Kidney capillary endothelial cell (primary cell): ENCODE data around the gene STK25.

Experiments
- DNase-seq: peaks from one replicate; pipeline ENCODE4 v3.0.0-alpha.2; 2018; ENCODE audit warnings: low spot score

STK25 gene

GRCh38 chr2:241508240-241509154 is at the start of gene STK25:
Gene STK25, minus strand, starts transcription at chr2:241508584. Its CDS starts 549 bp downstream, at chr2:241508035.
- peak; percentile 95 for DNase-seq

DNA sequence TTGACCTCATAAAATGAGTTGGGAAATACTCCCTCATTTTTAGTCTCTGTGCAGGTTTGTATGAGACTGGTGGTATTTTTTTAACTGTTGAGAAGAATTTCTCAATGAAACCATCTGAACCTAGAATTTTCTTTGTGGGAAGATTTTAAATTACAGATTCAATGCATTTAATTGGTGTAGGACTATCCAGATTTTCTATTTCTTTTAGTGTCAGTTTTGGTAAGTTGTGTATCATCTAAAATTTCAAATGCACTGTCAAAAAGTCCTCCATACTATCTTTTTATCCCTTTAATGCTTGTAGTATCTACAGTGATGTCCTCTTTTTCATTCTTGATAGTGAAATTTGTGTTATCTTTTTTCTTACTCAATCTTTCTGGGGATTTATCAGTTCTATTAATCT is 48.4 kb upstream of the STK25 start:
- DNase-seq, result no peak

DNA sequence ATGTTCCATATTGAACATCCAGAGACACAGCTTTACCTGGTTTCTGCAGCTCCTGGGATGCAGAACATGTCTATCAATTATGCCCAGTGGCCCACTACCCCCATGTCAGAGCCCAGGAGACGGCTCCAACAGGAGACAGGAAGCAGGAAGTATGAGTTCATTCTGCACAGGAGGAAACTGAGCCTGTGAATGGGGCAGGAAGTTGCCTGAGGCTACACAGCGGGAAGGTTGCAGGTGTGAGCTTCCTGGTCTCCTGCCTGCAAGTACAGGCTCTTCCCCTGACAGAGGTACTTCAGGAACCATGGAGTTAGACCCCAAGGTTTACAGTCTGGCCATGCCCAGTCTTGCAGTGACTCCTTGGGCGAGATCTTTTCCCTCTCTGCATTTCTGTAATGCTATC is 47.3 kb upstream of the STK25 start:
- peak; percentile 46 for DNase-seq

DNA sequence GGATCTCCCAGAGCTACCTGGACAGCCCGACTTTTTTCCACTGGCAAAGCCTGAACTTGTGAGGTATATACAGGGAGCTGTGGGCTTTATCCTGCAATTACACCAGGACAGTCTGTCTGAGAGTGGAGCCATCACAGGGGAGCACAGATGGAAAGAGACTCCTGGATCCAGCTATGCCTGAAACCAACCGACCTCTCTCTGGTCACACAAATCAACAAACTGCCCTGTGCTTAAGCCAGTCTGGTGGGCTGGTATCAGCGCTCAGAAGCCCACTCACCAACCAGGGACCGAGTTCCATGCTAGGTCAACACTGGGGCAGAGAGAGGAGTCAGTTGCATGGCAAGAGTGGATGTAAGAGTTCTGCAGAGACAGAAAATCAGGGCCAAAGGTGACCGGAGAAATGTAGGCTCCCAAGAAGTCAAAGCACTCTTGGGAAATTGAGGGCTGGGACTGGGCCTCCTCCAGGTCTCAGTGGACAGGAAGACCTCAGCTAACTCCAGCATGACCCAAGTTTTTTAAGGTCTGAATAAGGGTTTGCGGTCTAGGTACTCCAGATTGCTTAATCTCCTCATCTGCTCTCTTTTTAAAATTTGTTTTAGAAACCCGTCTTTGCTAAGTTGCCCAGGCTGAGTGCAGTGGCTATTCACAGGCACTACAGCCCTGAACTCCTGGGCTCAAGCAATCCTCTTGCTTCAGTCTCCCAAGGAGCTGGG is 46.4 kb upstream of the STK25 start:
- no peak for DNase-seq

DNA sequence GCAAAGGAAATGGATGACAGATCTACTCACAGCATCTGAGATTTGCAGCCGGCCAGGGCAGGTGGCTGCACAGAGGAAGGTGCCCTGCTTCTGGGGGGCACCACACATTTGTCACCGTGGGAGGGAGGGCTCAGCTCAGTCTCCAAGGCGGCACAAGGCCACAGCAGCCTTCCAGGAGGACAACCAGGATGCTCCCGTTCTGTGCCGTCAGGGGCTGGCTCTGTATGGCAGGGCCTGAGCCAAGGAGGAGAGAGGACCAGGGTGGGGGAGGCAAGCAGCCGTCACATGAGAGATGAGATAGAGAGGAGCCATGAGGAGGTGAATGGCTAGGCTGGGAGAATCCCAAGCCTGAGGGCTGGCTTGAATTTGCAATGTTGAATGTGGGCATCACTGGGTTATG is 45.6 kb upstream of the STK25 start:
- DNase-seq, result no peak

DNA sequence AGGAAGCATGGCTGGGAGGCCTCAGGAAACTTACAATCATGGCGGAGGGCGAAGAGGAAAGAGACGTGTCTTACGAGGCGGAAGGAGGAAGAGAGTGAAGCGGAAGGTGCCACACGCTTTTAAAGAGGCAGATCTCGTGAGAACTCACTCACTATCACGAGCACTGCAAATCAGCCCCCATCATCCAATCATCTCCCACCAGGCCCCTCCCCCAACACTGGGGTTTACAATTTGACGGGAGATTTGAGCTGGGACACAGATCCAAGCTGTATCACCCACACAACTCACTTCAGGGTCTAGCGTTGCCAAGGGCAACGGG is 45.1 kb upstream of the STK25 start:
- no peak for DNase-seq

DNA sequence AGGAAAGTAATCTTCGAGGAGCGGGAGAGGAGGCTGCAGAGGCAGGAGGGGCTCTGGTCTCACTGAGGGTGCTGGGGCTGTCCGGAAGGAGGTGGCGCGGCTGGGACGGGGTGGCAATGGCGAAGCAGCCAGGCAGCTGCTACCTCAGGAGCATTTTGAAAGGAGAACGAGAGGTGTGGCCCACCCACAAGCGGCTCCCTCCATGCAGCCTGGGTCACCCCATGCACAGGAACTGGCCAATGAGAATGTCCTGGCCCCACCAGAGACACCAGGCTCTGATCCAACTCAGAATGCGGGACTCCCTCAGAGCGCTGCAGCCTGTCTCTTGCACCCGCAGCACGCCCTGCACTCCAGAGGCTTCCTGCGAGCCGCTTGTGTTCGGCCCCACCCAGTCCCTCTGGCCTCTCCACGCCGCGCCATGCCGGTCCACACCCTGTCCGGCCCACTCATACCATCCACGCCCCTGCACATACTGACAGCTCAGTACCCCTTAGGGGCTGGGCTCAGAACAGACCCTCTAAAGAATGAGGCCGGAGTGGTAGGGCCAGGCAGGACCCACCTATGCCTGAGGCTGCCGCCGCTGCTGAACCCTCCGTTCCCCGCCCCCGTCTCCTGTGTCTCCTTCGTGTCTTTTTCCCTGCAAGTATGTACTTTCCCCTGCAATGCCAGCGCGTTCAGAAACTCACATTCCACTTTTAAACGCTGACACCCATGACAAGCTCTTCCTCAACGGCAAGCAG is 43.8 kb upstream of the STK25 start:
- DNase-seq, result no peak

DNA sequence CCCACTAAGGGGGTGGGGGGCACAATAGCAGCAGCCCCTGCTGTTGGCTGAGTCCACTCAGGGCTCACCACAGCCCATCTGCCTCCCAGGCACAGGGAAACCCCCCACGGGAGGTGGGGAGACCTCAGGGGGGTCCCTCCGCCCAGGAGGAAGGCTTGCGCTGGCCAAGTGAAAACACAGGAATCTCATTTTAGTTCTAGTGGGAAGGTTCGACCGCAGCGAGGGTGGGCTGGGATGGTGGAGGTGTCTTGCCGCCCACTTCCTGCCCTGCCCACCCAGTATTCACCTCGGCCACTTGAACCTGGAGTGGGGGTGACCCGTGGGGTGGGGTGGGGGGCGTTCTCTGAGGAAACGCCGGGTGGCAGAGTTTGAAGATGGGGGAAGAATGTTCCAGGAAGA is 43.2 kb upstream of the STK25 start:
- no peak for DNase-seq

DNA sequence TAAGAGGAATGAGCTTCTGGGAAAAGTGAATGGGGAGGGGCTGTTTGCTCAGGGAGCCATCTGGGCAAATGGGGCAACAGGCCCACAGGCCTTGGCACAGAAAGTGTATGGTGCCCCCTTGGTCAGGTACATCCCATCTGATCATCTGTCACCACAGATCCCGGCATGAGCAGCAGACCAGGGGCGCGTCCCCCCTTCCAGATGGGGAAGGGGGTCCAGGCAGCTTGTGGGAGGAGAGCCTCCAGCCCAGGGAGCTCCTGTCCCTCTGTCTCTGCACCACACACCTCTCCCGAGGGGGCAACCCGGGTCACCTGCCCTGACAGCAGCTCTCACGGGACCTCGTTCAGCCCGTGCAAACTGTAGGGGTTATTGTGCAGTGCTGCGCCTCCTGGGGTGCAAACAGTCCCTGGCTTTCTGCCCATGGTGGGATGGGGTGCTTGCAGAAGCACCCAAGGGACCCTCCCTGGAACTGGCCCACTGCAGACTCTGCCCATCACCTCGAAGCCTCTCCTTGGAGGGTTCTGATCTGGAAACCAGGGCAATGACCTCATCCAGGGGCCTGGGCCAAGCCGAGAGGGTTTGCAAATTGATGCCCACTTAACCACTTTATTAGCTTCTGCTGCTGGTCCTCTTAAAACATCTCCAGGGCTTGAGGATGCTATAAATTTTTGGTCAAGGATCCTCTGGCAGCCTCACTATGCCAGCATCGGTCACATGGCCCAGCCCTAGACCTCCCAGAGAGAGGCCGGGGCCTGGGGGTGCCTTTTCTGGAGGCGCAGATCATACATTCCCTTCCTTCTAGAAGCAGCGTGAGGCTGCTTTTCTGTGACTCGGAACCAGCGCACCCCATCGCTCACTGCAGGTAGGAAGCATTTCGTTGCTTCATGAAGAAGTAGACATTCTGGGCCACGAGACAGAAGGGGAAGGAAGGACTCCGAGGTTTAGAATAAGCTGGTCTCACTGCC is 42.5 kb upstream of the STK25 start:
- no peak for DNase-seq

GRCh38 chr2:241548451-241548835 is 40.1 kb upstream of the STK25 start:
- no peak for DNase-seq

- no peak for DNase-seq
Observed at GRCh38 chr2:241547781-241548450, 39.5 kb upstream of the STK25 start.

GRCh38 chr2:241546771-241547498 is 38.6 kb upstream of the STK25 start:
- DNase-seq, result no peak

- DNase-seq, result no peak
Observed at GRCh38 chr2:241545523-241546473, 37.4 kb upstream of the STK25 start.

DNA sequence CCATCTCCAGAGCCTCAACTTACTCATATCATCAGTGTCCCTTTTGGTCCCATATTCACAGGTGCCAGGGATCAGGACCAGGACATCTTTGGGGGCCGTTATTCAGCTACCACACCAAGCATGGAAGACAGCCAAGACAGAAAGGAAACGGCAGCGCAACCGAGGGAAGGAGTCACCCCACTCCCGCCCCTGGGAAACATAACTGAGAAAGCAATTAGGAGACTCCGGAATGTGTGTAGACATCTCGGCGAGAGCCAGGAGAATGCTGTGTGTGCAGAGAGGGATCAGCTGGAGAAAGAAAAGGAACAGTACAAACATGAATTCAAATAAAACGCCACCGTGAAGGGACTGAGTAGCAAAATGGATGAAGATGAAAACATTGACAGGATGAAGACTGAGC is 36.7 kb upstream of the STK25 start:
- DNase-seq, result no peak

- no peak for DNase-seq
Observed at GRCh38 chr2:241542278-241542605, 33.9 kb upstream of the STK25 start.

- no peak for DNase-seq
Observed at GRCh38 chr2:241541564-241542277, 33.3 kb upstream of the STK25 start.

DNA sequence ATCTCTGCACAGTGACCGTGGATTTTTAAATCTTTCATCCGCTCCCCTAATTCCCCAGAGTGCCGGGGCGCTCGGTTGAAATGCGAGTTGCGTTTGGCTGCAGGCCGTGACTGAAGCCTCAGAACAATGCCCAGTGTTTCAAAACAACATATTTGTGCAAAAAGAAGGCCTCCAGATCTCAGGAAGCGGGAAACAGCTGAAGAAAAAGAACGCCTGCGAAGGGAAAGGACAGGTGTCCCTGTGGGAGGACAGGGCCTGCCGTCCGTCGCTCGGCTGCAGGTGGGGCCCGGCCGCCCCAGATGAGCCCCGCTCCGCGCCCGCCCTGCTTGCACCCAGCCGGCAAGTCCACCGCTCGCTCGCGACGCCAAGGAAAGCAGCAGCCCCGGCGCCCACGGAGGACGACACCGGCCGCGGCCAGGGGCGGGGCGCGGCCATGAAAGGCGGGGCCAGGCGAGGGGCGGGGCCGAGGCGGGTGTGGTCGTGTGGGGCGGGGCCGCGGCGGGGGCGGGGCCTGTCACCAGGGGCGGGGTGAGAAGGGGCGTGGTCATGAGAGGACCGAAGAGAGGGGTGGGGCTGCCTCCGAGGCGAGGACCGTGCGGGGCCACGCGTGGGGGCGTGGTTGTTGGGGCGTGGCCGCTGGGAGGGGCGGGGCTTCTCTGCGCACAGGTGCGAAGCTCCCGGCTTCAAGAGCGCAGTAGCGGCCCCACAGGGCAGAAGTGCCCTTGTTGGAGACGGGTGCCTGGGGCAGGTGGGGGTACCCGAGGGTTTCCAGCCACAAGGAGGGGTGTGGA is 32.6 kb upstream of the STK25 start:
- DNase-seq, result no peak

DNA sequence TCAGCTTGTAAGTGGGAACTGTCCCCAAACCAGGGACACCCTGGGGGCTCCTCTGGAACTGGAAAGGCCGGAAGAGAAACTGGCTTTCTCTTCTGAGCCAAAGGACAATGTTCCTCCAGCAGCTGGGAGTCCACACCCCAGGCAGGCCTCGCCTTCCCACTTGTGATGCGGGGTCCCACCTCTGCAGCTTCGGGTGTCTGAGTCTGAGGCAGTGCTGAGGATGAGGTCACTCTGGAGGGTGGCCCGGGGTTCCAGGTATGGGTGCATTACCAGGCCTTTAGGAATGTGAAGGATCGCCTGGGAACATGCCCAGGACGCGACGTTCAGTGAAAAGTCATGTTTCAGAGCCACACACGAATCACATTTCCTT is 32.0 kb upstream of the STK25 start:
- DNase-seq, result no peak
